ENCODE measurements around the gene ETS2.
"Not testable (repeated sequence)": the region's sequence is repeated elsewhere in the genome, so short reads cannot be mapped to it uniquely, and the experiment has no call there.

Gene ETS2

DNA sequence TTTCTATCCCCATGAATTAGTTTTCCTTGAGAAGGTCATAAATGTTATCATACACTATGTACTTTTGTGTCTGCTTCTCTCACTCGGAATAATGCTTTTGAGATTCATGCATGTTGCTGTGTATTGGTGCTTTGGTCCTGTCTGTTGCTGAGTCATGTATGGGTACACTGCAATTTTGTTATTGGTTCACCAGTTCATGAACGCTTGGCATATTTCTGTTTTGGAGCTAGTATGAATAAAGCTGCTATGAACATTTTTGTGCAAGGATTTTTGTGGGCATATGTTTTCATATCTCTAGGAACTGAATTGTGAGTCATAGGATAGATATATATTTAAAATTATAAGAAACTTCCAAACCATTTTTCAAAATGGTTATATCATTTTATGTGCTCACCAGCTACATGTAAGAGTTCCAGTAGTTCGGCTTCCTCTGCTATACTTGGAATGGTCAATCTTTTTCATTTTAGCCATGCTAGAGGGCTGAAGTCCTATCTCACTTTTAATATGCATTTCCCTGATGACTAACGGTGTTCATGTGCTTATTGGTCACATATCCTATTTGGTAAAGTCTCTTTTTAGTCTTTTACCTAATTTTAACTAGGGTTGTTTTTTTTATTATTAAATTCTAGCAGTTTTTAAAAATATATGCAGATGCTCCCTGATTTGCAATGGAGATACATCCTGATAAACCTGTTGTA lies 38.2 kb downstream of the ETS2 start:
- no peak overlapping the region for H3K14ac ChIP-seq (ENCODE audit: low read length)
- H3K23ac ChIP-seq (ENCODE audit: low read depth, low read length, poor library complexity) = no peak overlapping the region
- no peak overlapping the region for H2BK15ac ChIP-seq (ENCODE audit: low read length)
- H2BK5ac ChIP-seq (ENCODE audit: low read length) = no peak overlapping the region
- no peak overlapping the region for H3K27ac ChIP-seq (replicated peaks; ENCODE audit: low read length)
- H3K4me3 ChIP-seq (ENCODE audit: low read length in 2 of 2) = no peak overlapping the region
- H3K9me3 ChIP-seq (replicated peaks in 1 of 2; ENCODE audit: control insufficient read depth in 2 of 2, insufficient read depth in 1 of 2, low read depth in 1 of 2, low read length in 2 of 2) = no peaks in the 10 kb centered on the region
- H2BK12ac ChIP-seq (ENCODE audit: low read length) = no peak overlapping the region
- peaks cover 0 to 2% of the 10 kb centered on the region in 2 donors for H3K4me1 ChIP-seq (ENCODE audit: control insufficient read depth in 2 of 2, insufficient read depth in 1 of 2, low read depth in 1 of 2, low read length in 2 of 2)
- no peaks in the 10 kb centered on the region for H3K27me3 ChIP-seq (ENCODE audit: control insufficient read depth in 3 of 3, insufficient read depth in 3 of 3, low read depth in 1 of 3, low read length in 3 of 3)
- H3K79me1 ChIP-seq (ENCODE audit: low read depth, low read length) = no peaks in the 10 kb centered on the region
- H2AFZ ChIP-seq (ENCODE audit: low read length) = no peak overlapping the region
- no peak overlapping the region for H4K8ac ChIP-seq (ENCODE audit: low read depth, low read length)
- no peak overlapping the region for H2BK120ac ChIP-seq (ENCODE audit: low read depth, low read length)
- H3K36me3 ChIP-seq (replicated peaks in 1 of 2; ENCODE audit: control insufficient read depth in 2 of 2, insufficient read depth in 2 of 2, low read length in 2 of 2) = no peaks in the 10 kb centered on the region
- no peak overlapping the region for H4K91ac ChIP-seq (ENCODE audit: low read depth, low read length, poor library complexity)
- H3K4ac ChIP-seq (ENCODE audit: low read length) = no peak overlapping the region
- no peak overlapping the region for H3K4me2 ChIP-seq (ENCODE audit: insufficient read depth, low read length, poor library complexity, severe bottlenecking)
- H3K18ac ChIP-seq (ENCODE audit: low read length) = no peak overlapping the region
- H2AK5ac ChIP-seq (ENCODE audit: low read depth, low read length) = no peak overlapping the region
- no peak for DNase-seq (ENCODE audit: low spot score)
- no peak overlapping the region for H3K9ac ChIP-seq (ENCODE audit: low read depth, low read length, poor library complexity)
- no CpG with 5 or more reads among the region's 4 CpGs for WGBS, 2 donors (ENCODE audit: extremely low coverage in 2 of 2, insufficient read length in 2 of 2, insufficient replicate concordance in 1 of 2)

DNA sequence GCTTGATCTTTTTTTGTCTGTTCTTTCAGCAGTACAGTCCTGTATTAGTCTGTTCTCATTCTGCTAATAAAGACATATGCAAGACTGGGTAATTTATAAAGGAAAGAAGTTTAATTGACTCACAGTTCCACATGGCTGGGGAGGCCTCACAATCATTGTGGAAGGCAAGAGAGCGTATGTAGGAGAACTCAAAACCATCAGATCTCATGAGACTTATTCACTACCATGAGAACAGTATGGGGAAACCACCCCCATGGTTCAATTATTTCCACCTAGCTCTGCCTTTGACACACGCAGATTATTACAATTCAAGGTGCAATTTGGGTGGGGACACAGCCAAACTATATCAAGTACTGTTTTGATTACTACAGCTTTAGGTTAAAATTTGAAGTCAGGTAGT lies 39.6 kb downstream of the ETS2 start:
- H4K8ac ChIP-seq (ENCODE audit: low read depth, low read length); H2AK5ac ChIP-seq (ENCODE audit: low read depth, low read length); H3K36me3 ChIP-seq (replicated peaks in 1 of 2; ENCODE audit: control insufficient read depth in 2 of 2, insufficient read depth in 2 of 2, low read length in 2 of 2); H3K4me2 ChIP-seq (ENCODE audit: insufficient read depth, low read length, poor library complexity, severe bottlenecking); DNase-seq (ENCODE audit: low spot score); H3K9ac ChIP-seq (ENCODE audit: low read depth, low read length, poor library complexity); H2BK5ac ChIP-seq (ENCODE audit: low read length); H3K27me3 ChIP-seq (ENCODE audit: control insufficient read depth in 3 of 3, insufficient read depth in 3 of 3, low read depth in 1 of 3, low read length in 3 of 3); H2BK12ac ChIP-seq (ENCODE audit: low read length); H4K91ac ChIP-seq (ENCODE audit: low read depth, low read length, poor library complexity); H3K4me1 ChIP-seq (ENCODE audit: control insufficient read depth in 2 of 2, insufficient read depth in 1 of 2, low read depth in 1 of 2, low read length in 2 of 2); H2BK15ac ChIP-seq (ENCODE audit: low read length); H3K14ac ChIP-seq (ENCODE audit: low read length); H3K18ac ChIP-seq (ENCODE audit: low read length); H3K9me3 ChIP-seq (replicated peaks in 1 of 2; ENCODE audit: control insufficient read depth in 2 of 2, insufficient read depth in 1 of 2, low read depth in 1 of 2, low read length in 2 of 2); H3K4ac ChIP-seq (ENCODE audit: low read length); H3K27ac ChIP-seq (replicated peaks; ENCODE audit: low read length); H2AFZ ChIP-seq (ENCODE audit: low read length); H2BK120ac ChIP-seq (ENCODE audit: low read depth, low read length); H3K4me3 ChIP-seq (ENCODE audit: low read length in 2 of 2); H3K79me1 ChIP-seq (ENCODE audit: low read depth, low read length); H3K23ac ChIP-seq (ENCODE audit: low read depth, low read length, poor library complexity): not testable (repeated sequence)
- no CpG with 5 or more reads among the region's 2 CpGs for WGBS, 2 donors (ENCODE audit: extremely low coverage in 2 of 2, insufficient read length in 2 of 2, insufficient replicate concordance in 1 of 2)

- no peak overlapping the region for H2AFZ ChIP-seq (ENCODE audit: low read length)
- no peak overlapping the region for H2AK5ac ChIP-seq (ENCODE audit: low read depth, low read length)
- no peak overlapping the region for H2BK12ac ChIP-seq (ENCODE audit: low read length)
- no peak overlapping the region for H3K14ac ChIP-seq (ENCODE audit: low read length)
- H3K9ac ChIP-seq (ENCODE audit: low read depth, low read length, poor library complexity) = no peak overlapping the region
- no peak overlapping the region for H3K4ac ChIP-seq (ENCODE audit: low read length)
- no peak overlapping the region for H2BK120ac ChIP-seq (ENCODE audit: low read depth, low read length)
- H4K8ac ChIP-seq (ENCODE audit: low read depth, low read length) = no peak overlapping the region
- peak overlapping the region; percentile 26 for H4K91ac ChIP-seq (ENCODE audit: low read depth, low read length, poor library complexity)
- no peak for DNase-seq (ENCODE audit: low spot score)
- no peaks in the 10 kb centered on the region for H3K9me3 ChIP-seq (replicated peaks in 1 of 2; ENCODE audit: control insufficient read depth in 2 of 2, insufficient read depth in 1 of 2, low read depth in 1 of 2, low read length in 2 of 2)
- H3K36me3 ChIP-seq (replicated peaks in 1 of 2; ENCODE audit: control insufficient read depth in 2 of 2, insufficient read depth in 2 of 2, low read length in 2 of 2) = no peaks in the 10 kb centered on the region
- H3K4me2 ChIP-seq (ENCODE audit: insufficient read depth, low read length, poor library complexity, severe bottlenecking) = no peak overlapping the region
- peaks cover 0 to 2% of the 10 kb centered on the region in 2 donors for H3K4me1 ChIP-seq (ENCODE audit: control insufficient read depth in 2 of 2, insufficient read depth in 1 of 2, low read depth in 1 of 2, low read length in 2 of 2)
- no peak overlapping the region for H3K18ac ChIP-seq (ENCODE audit: low read length)
- no peak overlapping the region for H3K23ac ChIP-seq (ENCODE audit: low read depth, low read length, poor library complexity)
- no peaks in the 10 kb centered on the region for H3K27me3 ChIP-seq (ENCODE audit: control insufficient read depth in 3 of 3, insufficient read depth in 3 of 3, low read depth in 1 of 3, low read length in 3 of 3)
- H3K27ac ChIP-seq (replicated peaks; ENCODE audit: low read length) = no peak overlapping the region
- no peak overlapping the region for H3K4me3 ChIP-seq (ENCODE audit: low read length in 2 of 2)
- H2BK5ac ChIP-seq (ENCODE audit: low read length) = no peak overlapping the region
- H3K79me1 ChIP-seq (ENCODE audit: low read depth, low read length) = no peaks in the 10 kb centered on the region
- WGBS, 2 donors (ENCODE audit: extremely low coverage in 2 of 2, insufficient read length in 2 of 2, insufficient replicate concordance in 1 of 2) = no CpG with 5 or more reads among the region's 7 CpGs
- no peak overlapping the region for H2BK15ac ChIP-seq (ENCODE audit: low read length)
These were observed 41.8 kb downstream of the ETS2 start for GRCh38 chr21:38847556-38847955.

- no peaks in the 10 kb centered on the region for H3K36me3 ChIP-seq (replicated peaks in 1 of 2; ENCODE audit: control insufficient read depth in 2 of 2, insufficient read depth in 2 of 2, low read length in 2 of 2)
- H2AK5ac ChIP-seq (ENCODE audit: low read depth, low read length) = no peak overlapping the region
- H3K27me3 ChIP-seq (ENCODE audit: control insufficient read depth in 3 of 3, insufficient read depth in 3 of 3, low read depth in 1 of 3, low read length in 3 of 3) = peaks cover 0 to 2% (median 0%) of the 10 kb centered on the region in 3 experiments
- H3K4me2 ChIP-seq (ENCODE audit: insufficient read depth, low read length, poor library complexity, severe bottlenecking) = no peak overlapping the region
- H3K79me1 ChIP-seq (ENCODE audit: low read depth, low read length) = no peaks in the 10 kb centered on the region
- peak overlapping the region; percentile 46 for H3K18ac ChIP-seq (ENCODE audit: low read length)
- H2BK5ac ChIP-seq (ENCODE audit: low read length) = no peak overlapping the region
- no peak overlapping the region for H4K91ac ChIP-seq (ENCODE audit: low read depth, low read length, poor library complexity)
- H3K14ac ChIP-seq (ENCODE audit: low read length) = no peak overlapping the region
- H3K4ac ChIP-seq (ENCODE audit: low read length) = no peak overlapping the region
- H3K9me3 ChIP-seq (replicated peaks in 1 of 2; ENCODE audit: control insufficient read depth in 2 of 2, insufficient read depth in 1 of 2, low read depth in 1 of 2, low read length in 2 of 2) = no peaks in the 10 kb centered on the region
- H2AFZ ChIP-seq (ENCODE audit: low read length) = no peak overlapping the region
- no peak for DNase-seq (ENCODE audit: low spot score)
- no peak overlapping the region for H3K4me3 ChIP-seq (ENCODE audit: low read length in 2 of 2)
- H3K27ac ChIP-seq (replicated peaks; ENCODE audit: low read length) = no peak overlapping the region
- peaks cover 0 to 2% of the 10 kb centered on the region in 2 donors for H3K4me1 ChIP-seq (ENCODE audit: control insufficient read depth in 2 of 2, insufficient read depth in 1 of 2, low read depth in 1 of 2, low read length in 2 of 2)
- H2BK12ac ChIP-seq (ENCODE audit: low read length) = no peak overlapping the region
- no peak overlapping the region for H3K9ac ChIP-seq (ENCODE audit: low read depth, low read length, poor library complexity)
- H2BK120ac ChIP-seq (ENCODE audit: low read depth, low read length) = no peak overlapping the region
- WGBS, 2 donors (ENCODE audit: extremely low coverage in 2 of 2, insufficient read length in 2 of 2, insufficient replicate concordance in 1 of 2) = no CpG with 5 or more reads among the region's 7 CpGs
- no peak overlapping the region for H4K8ac ChIP-seq (ENCODE audit: low read depth, low read length)
- no peak overlapping the region for H3K23ac ChIP-seq (ENCODE audit: low read depth, low read length, poor library complexity)
- H2BK15ac ChIP-seq (ENCODE audit: low read length) = no peak overlapping the region
These were observed 42.5 kb downstream of the ETS2 start for GRCh38 chr21:38848187-38848609.
